Calu3 (cell line): ENCODE results near the gene HOXC6. TPM values are rescaled to one million over a fixed set of nuclear protein-coding genes. Genes with fewer than 3 reads are reported as not detected.

Experiments
- BruUV-seq: library from RNA; stranded (reverse); fragments of 400-500 nt; replicated peaks from 2 replicates; lab custom pipeline; 2021; lab: Mats Ljungman, UMichigan
- CTCF ChIA-PET: fragments of 300-600 bp; sonication (Branson Sonifier 250); formaldehyde crosslinking; loops from one replicate; lab custom pipeline; 2022; ENCODE audit warnings: antibody characterized with exemption; lab: Charles Lee
- DNase-seq: peaks from one replicate; pipeline ENCODE4 v3.0.0; 2022
- H3K27ac Mint-ChIP-seq: one replicate; pipeline ENCODE4 v1.8.0; 2022; ENCODE audit warnings: mixed read lengths; ENCODE audit not compliant: unreplicated experiment
- H3K27me3 Mint-ChIP-seq: one replicate; pipeline ENCODE4 v1.8.0; 2022; ENCODE audit warnings: mixed read lengths; ENCODE audit not compliant: unreplicated experiment
- H3K36me3 Mint-ChIP-seq: one replicate; pipeline ENCODE4 v1.8.0; 2022; ENCODE audit warnings: mild to moderate bottlenecking, moderate library complexity, mixed read lengths; ENCODE audit not compliant: insufficient read depth, unreplicated experiment
- H3K4me1 Mint-ChIP-seq: one replicate; pipeline ENCODE4 v1.8.0; 2022; ENCODE audit warnings: mild to moderate bottlenecking, low read depth, mixed read lengths; ENCODE audit not compliant: unreplicated experiment
- H3K4me3 Mint-ChIP-seq: one replicate; pipeline ENCODE4 v1.8.0; 2022; ENCODE audit warnings: mild to moderate bottlenecking, low read depth, moderate library complexity, mixed read lengths; ENCODE audit not compliant: unreplicated experiment
- H3K9me3 Mint-ChIP-seq: one replicate; pipeline ENCODE4 v1.8.0; 2022; ENCODE audit warnings: low read depth, mixed read lengths; ENCODE audit not compliant: unreplicated experiment
- CTCF ChIP-seq: fragments of 200-600 bp; IDR thresholded peaks from one replicate; pipeline ENCODE4 v1.8.0; 2022; ENCODE audit warnings: antibody characterized with exemption; ENCODE audit not compliant: unreplicated experiment
- intact Hi-C: fragments of 100-400 bp; cut with micrococcal nuclease; formaldehyde crosslinking; loops from one replicate; pipeline ENCODE4 v1.10.0; 2022; ENCODE audit not compliant: unreplicated experiment
- total RNA-seq: library from RNA; stranded (reverse); gene quantifications from 2 replicates; pipeline ENCODE4 v1.2.3, GENCODE V29; 2022

Gene HOXC6
- total RNA-seq, 1 experiment from 2014 or later: 1.2 TPM

GRCh38 chr12:54001283-54002187 lies 26.7 kb upstream of the HOXC6 start:
- Mint-ChIP-seq H3K27ac (no peak overlapping the region), H3K4me3 (no peak overlapping the region), H3K36me3 (peaks cover 17% of the 10 kb centered on the region), H3K9me3 (no peaks in the 10 kb centered on the region), H3K27me3 (peaks cover 89% of the 10 kb centered on the region), H3K4me1 (peaks cover 16% of the 10 kb centered on the region)
- CTCF ChIA-PET: no interaction called here
- intact Hi-C loops: no loop called here
- no peak for DNase-seq
- BruUV-seq: no TSS peak
- TF ChIP-seq CTCF: no peak

- Mint-ChIP-seq H3K27me3 (peaks cover 89% of the 10 kb centered on the region), H3K9me3 (no peaks in the 10 kb centered on the region), H3K36me3 (peaks cover 17% of the 10 kb centered on the region), H3K4me1 (peaks cover 14% of the 10 kb centered on the region), H3K4me3 (no peak overlapping the region), H3K27ac (no peak overlapping the region)
- TF ChIP-seq CTCF: no peak
- CTCF ChIA-PET: interaction anchor here (0.7 kb wide), 1 partner anchor 205 kb away, joined by 5 read pairs; no protein-coding TSS in a partner anchor
- BruUV-seq: no TSS peak
- no peak for DNase-seq
- intact Hi-C loops: no loop called here
Measured at GRCh38 chr12:54002278-54002914, 25.8 kb upstream of the HOXC6 start.

- CTCF ChIA-PET: interaction anchor here (0.6 to 2.0 kb wide), 3 partner anchors 189 to 205 kb away, joined by 3 to 9 read pairs (median 5); no protein-coding TSS in a partner anchor
- no peak for DNase-seq
- Mint-ChIP-seq H3K4me1 (peaks cover 8% of the 10 kb centered on the region), H3K9me3 (no peaks in the 10 kb centered on the region), H3K27ac (no peak overlapping the region), H3K4me3 (no peak overlapping the region), H3K27me3 (peaks cover 89% of the 10 kb centered on the region), H3K36me3 (peaks cover 17% of the 10 kb centered on the region)
- intact Hi-C loops: no loop called here
- TF ChIP-seq CTCF: no peak
- BruUV-seq: no TSS peak
Measured at GRCh38 chr12:54002915-54003389, 25.3 kb upstream of the HOXC6 start.

- peaks cover 8% of the 10 kb centered on the region for H3K4me1 Mint-ChIP-seq
- no peak for TF ChIP-seq CTCF
- intact Hi-C loops: no loop called here
- no peak overlapping the region for H3K27ac Mint-ChIP-seq
- no peak overlapping the region for H3K4me3 Mint-ChIP-seq
- DNase-seq: no peak
- H3K27me3 Mint-ChIP-seq: peaks cover 89% of the 10 kb centered on the region
- H3K9me3 Mint-ChIP-seq: no peaks in the 10 kb centered on the region
- H3K36me3 Mint-ChIP-seq: peaks cover 17% of the 10 kb centered on the region
- CTCF ChIA-PET: interaction anchor here (0.6 to 2.0 kb wide), 3 partner anchors 18 to 198 kb away, joined by 3 to 9 read pairs (median 3); partner anchors contain the start of gene HOXC10
- no TSS peak for BruUV-seq
Measured at GRCh38 chr12:54003625-54004024, 24.6 kb upstream of the HOXC6 start.
